Activated gamma-delta T cell treated with Interleukin-2 at 50 U/mL for 16 hours (primary cell): ENCODE data around the gene OSGIN1.

Experiments used
- DNase-seq: peaks from one replicate; pipeline ENCODE4 v3.0.0-alpha.2; 2020

OSGIN1 gene

GRCh38 chr16:83973581-83974385 lies 20.7 kb downstream of the OSGIN1 start:
- DNase-seq, result no peak

- DNase-seq, result no peak
These were observed 21.4 kb downstream of the OSGIN1 start for GRCh38 chr16:83974475-83974874.

- DNase-seq, result no peak
These were observed 22.7 kb downstream of the OSGIN1 start for GRCh38 chr16:83975590-83976260.

- no peak for DNase-seq
These were observed 24.2 kb downstream of the OSGIN1 start for GRCh38 chr16:83977056-83977815.

GRCh38 chr16:83978401-83978904 lies 25.4 kb downstream of the OSGIN1 start:
- no peak for DNase-seq

GRCh38 chr16:83979441-83979840 lies 26.4 kb downstream of the OSGIN1 start:
- DNase-seq, result no peak

- DNase-seq, result no peak
These were observed 27.8 kb downstream of the OSGIN1 start for GRCh38 chr16:83980794-83981193.

GRCh38 chr16:83981799-83982198 lies 28.8 kb downstream of the OSGIN1 start:
- no peak for DNase-seq

GRCh38 chr16:83983491-83983890 lies 30.5 kb downstream of the OSGIN1 start:
- no peak for DNase-seq

- DNase-seq, result no peak
These were observed 36.3 kb downstream of the OSGIN1 start for GRCh38 chr16:83989300-83989699.

- no peak for DNase-seq
These were observed 37.5 kb downstream of the OSGIN1 start for GRCh38 chr16:83990492-83990891.

- no peak for DNase-seq
These were observed 39.6 kb downstream of the OSGIN1 start for GRCh38 chr16:83992624-83993023.

- DNase-seq, result no peak
These were observed 41.0 kb downstream of the OSGIN1 start for GRCh38 chr16:83994087-83994486.

- no peak for DNase-seq
These were observed 41.7 kb downstream of the OSGIN1 start for GRCh38 chr16:83994703-83995102.

- no peak for DNase-seq
These were observed 42.7 kb downstream of the OSGIN1 start for GRCh38 chr16:83995754-83996153.

GRCh38 chr16:83996481-83997252 lies 43.6 kb downstream of the OSGIN1 start:
- DNase-seq, result no peak

- DNase-seq, result no peak
These were observed 45.1 kb downstream of the OSGIN1 start for GRCh38 chr16:83998091-83998490.

GRCh38 chr16:84000989-84001642 lies 48.1 kb downstream of the OSGIN1 start:
- no peak for DNase-seq

GRCh38 chr16:84001726-84002125 lies 48.7 kb downstream of the OSGIN1 start:
- no peak for DNase-seq

- DNase-seq, result no peak
These were observed 50.0 kb downstream of the OSGIN1 start for GRCh38 chr16:84003038-84003437.

GRCh38 chr16:84004442-84004841 lies 51.4 kb downstream of the OSGIN1 start:
- no peak for DNase-seq

- no peak for DNase-seq
These were observed 52.4 kb downstream of the OSGIN1 start for GRCh38 chr16:84005391-84005790.
